GM20431 (cell line): ENCODE data around the gene CACHD1.
"Not testable (repeated sequence)": the region's sequence is repeated elsewhere in the genome, so short reads cannot be mapped to it uniquely, and the experiment has no call there.

Experiments used
- in situ Hi-C: fragments of 300-500 bp; cut with MseI, MboI; formaldehyde crosslinking; loops from one replicate; pipeline ENCODE4 v1.15.0; 2020; ENCODE audit warnings: low sequenced_read_pairs; ENCODE audit not compliant: unreplicated experiment

CACHD1 gene

DNA sequence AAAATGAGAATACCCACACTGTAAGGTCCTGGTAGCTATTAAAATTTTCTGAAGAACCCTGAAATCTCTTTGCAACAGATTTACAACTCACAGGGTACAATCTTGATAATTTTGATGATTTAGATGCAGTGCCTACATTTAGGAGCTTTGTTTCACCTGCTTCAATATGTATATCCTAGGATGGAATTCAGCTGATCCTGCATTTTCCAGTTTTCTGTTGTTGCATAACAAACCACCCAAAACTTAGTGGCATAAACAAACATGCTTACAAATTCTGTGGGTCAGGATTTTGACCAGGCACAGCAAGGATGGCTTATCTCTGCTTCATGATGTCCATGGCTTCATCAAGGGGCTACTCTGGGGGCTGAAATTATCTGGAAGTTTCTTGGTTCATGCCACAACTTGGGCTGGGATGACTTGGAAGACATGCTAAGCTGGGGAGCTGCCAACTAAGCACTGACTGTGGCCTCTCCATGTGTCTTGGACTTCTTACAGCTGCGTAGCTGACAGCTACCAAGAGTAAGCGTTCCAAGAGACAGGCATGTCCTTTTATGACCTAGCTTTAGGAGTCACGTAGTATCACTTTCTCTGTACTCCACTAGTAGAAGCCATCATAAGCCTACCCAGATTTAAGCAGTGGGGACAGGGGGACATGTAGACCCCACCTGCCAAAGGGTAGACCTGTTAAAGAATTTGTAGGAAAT lies 108.5 kb downstream of the CACHD1 start:
- in situ Hi-C loops = no loop called here

DNA sequence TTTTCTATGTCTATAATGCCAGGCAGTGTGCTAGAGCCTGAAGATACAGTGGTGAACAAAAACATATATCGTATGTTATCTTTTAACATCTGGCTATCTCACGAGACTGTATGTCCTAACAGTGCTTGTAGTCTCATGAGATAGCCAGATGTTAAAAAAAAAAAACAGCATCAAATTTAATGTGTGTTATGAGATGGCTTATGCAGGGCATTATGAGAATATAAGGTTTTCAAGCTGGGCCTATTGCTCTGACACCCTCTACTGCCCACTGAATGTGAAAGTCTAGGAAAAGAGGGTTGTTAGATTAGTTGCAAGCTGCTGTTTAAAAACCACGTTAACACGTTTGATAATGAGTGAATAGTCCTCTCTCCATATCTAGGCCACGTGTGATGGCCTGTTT lies 109.8 kb downstream of the CACHD1 start:
- in situ Hi-C loops = no loop called here

DNA sequence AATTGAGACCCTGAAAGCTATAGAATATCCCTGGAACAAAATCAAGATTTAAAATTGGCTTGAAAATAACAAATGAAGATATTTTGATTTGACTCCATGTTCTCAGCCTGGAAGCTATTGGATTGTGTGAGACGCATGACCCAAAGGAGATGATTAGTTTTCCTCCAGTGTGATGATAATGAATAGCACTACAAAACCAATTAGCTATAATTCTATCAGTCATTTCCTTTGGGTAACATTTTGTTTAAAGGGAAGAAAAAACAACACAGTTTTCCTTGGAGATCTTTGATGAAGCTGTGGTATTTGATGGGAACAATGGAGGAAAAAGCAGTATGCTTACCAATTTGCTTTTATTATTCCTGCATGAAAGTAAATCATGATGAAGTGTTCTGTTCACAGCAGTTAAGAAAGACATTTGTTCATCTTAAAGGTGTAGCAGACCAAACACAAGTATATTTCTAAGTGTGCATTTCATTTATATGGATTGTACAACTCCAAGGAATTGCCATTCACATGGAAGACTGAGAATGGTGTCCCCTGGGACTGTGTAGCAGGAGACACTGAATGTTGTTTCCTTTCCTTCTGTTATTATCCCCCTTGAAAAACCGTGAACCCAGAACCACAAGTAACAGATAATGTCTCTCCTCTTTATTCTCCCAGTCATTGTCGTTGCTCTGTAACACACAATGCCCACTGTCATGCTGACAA lies 111.4 kb downstream of the CACHD1 start:
- in situ Hi-C loops = no loop called here

DNA sequence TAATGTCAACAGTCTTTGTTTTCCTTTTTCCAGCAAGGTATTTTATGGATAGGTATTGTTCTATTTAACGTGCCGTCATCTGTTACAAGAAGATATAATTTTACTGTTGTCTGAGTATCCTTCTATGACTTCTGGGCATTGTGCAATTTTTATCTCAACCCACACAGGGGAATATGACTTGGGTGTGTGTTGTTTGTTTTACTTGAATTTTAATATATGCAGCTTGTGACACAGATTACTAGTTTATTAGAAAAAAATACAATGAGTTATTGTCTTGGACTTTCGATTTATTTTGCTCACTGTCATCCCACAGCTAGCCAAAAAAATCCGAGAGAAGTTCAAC lies 111.9 kb downstream of the CACHD1 start:
- in situ Hi-C loops = no loop called here

DNA sequence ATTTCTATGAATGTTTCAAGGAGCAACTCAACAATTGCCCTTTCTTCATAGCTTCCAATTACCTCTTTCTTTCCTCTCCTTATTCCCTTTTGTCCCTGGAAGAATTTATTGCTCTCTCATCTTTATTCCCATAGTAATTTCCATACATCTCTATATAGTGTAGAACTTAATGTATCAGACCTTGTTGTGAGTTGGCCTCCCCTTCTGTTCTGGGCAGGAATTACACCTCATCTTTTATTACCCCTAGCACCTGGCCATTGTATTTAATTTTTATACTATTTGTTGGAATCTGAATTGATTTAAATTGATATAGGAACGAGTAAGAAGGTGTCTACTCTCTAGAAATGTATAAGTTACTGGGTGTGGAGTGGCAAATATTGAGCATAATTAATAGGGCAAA lies 114.5 kb downstream of the CACHD1 start:
- in situ Hi-C loops = no loop called here

DNA sequence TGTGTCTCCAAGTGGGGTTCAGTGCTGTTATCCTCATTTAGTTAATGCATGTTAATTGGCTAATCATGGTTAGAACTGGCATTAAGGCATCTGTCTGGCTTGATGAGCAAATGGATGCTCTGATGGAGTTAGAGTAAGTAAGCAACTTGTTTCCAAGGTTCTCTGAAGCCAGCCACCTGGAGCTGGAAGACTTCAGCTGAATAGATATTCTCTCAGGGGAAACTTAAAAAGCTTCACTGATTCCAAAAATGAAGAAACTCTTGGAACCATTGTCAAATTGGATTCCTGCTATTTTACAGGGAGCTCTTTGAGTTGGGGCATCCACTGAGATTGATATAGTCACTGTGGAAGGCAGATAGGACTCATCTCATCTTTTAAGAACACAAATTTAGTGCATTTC lies 118.9 kb downstream of the CACHD1 start:
- in situ Hi-C loops = no loop called here

DNA sequence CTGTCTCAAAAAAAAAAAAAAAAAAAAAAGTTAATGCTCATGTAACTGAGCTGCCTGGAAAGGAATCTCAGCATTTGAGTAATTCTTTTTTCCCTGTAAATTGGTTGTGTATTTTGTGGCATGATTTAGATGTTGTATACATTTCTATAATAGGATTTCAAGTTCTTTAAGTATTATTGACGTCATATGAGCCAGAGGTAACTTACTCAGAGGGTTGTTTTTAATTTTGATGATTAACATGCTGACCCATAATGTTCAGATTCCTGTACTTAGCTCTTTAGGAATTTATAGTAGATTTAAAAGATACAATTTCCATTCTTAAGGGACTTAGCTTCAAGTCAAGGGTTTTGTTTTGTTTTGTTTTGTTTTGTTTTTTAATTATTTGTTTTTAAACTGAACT lies 120.4 kb downstream of the CACHD1 start:
- in situ Hi-C loops = no loop called here

DNA sequence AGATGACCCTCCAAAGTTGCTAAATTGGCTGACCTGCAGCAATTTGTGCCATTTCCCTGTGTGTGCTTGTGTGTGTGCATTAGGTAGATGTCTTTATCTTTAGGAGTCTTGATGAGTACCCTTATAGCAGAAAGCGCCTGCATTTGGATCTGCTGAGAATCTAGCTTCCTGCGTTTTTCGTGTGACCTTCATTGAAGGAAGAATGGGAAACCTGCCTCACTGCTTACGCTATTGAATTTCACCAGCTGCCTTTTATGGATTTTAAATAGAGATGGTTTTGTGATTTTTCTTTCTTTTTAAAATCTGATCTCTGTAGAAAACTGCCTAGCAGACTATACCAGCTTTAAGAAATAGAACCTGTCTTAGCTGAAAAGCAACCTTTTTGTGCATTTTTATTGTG lies 124.5 kb downstream of the CACHD1 start:
- in situ Hi-C loops = no loop called here

DNA sequence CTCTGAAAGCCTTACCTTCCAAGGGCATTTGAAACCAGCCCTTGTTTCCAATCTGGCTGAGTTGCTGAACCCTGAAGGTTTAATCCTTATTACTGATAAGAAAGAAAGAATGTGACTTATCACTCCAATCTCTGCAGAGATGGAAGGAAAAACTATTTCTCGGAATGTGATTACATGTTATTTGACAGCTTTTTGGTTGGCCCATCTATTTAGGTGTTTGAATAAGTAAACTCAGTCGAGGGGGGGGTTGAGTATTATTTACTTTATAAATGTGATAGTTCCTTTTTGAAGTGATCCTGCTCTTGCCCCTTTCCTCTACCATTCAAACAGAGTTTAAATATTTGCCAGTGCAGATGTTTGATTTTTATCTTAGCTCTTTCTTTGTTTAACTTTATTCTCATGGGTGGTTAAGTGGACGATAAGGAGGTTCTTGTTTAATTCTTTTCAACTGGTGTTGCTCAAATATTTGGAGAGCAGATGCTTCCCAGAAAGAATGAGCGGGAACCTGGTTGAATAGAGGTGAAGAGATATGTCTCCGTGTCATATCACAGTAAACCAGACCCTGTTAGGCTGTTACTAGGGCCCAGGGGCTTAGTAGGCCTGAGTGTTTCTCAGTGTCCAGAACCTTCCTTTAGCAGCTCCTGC lies 126.1 kb downstream of the CACHD1 start:
- in situ Hi-C loops = no loop called here

DNA sequence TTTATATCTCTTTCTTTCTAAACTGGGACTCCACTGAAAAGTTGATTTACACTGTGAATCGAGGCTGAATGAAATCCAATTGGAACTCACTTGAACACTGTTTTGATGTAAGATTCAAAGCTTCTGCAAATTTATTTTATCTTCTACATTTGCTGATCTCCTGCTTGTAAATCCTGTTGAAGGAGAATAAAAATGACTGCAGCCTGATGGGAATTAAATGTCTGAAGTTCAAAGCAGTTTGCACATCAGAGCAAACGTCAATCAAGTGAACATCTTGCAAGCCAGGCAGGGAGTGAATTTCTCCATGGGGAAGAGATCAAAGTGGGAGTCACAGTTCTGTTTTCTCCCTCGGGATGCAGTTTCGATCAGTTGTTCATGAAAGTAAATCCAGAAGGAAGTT lies 127.2 kb downstream of the CACHD1 start:
- in situ Hi-C loops = no loop called here

DNA sequence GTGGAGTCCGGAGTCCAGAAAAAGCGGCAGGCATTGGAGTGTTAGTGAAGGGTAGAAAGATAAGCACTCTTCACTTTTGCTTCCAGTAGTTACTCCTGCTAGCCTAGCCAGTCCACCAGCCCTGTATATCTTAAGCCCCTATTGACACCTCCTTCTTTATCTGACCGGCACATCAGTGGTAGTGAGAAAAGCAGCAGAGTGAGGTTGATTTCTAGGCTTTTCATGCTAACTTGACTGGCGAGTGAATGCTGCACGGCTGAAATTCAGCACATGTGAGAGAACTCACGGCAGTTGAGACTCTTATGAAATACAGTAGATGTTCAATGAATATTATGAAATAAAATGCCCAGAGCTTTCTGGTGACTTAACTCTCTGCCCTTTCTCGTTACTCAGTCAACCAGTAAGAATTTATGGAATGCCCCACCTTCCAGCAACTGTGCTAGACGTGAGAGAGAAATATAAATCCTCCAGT lies 128.2 kb downstream of the CACHD1 start:
- in situ Hi-C loops = no loop called here

DNA sequence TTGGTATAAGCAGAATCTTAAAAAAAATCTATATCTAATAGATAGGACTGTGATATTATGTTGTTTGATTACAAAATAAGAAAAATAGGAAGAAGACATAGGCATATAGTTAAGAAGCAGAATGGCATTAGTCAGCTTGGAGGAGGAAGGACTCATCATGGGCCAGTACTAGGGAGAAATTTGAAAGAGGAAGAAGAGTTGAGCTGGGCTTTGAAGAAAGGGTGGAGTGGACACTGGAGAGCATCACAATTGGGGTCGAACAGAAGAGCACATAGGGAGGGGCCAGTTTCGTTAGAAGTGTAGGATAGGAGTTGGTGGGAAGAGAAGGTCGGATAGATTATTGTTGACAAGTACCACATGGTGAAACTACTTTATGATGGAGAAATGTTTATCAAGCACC lies 129.3 kb downstream of the CACHD1 start:
- in situ Hi-C loops = no loop called here

DNA sequence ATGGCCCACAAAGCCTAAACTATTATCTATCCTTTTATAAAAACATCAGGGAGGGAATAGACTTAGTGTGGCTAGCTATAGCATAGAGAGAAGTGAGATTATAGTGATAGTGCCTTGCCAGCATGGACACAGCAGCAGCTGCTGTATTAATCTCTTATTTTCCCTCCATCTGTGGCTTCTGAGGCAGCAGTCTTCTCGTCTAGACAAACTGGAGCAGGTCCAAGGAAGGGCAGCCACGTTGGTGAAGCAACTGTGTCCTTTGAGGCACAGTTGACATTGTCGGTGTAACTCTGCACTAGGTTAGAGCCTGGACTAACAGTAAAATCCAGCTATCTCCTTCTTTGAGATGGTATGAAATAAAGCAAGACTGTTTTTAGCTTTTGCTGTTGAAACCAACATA lies 131.3 kb downstream of the CACHD1 start:
- in situ Hi-C loops = no loop called here

DNA sequence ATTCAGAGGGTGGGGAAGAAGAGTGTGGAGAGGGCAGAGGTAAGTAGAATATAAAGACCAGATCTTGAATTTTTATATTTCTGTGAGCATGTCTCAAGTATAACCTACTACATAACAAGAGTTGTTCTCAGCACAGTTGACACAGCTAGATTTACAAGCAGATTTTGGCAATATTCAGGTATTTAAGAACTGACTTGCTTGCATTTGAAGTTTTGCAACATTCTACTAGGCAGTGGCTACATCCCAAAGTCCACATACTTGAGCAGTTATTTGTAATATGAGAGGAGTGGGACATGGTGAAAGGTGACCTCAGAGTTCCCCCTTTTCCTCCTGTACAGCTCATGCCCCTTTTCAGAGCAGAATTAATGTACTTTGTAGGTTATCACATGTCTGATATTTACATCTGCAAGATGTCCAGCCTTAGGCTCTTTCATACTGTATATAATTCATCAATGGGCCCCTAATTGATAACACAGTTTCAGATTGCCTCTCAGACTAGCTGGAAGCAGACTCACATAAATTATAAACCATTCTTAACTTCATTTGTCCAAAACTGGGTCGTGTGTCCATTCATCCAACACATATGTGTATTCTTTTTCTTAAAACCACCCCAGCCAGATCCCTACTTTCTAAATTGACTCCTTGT lies 138.2 kb downstream of the CACHD1 start:
- in situ Hi-C loops = no loop called here

DNA sequence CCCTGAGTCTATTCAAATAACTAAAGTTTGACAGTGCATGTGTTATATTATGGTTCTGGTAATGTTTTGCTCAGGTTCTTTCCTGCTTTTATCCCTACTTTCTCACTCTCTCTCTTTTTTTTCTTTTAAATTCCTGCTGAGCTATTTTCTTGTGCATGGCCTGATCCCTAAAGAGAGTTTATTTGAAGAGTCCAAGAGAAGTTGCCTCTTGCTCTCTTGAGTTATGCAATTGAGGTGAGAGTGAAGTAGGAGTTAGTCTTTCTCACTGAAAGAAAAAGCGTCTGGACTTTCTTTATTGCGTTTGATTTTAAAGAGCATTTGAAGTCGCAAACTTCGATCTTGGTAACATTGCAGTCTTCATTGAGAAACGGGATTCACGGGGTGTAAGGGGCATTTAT lies 138.7 kb downstream of the CACHD1 start:
- in situ Hi-C loops = no loop called here

DNA sequence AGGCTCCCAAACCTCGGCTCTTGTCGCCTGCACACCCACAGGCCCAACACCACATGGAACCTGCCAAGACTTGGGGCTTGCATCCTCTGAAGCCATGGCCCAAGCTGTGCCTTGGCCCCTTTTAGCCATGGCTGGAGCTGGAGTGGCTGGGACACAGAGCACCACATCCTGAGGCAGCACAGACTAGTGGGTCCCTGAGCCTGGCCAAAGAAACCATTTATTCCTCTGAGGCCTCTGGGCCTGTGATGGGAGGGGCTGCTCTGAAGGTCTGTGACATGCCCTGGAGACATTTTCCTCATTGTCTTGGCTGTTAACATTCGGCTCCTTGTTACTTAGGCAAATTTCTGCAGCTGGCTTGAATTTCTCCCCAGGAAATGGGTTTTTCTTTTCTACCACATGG lies 141.0 kb downstream of the CACHD1 start:
- in situ Hi-C loops = not testable (repeated sequence)

DNA sequence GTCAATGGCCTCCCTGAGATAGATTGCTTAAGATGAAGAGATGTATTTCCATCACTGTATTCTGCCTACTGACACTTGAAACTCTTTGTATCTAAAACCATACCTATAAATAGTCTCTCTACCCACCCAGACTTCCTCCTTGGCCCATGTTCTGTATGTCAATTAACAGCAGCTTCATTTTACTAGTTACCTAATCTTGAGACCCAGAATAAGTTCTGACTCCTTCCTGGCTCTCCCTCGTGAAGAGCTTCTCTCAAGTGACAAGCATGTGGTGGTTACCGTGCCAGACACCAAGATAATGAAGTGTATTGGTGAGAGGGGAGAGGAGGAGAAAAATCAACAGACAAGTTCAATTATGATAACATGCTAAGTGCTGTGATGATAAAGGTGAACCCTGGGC lies 146.1 kb downstream of the CACHD1 start:
- in situ Hi-C loops = no loop called here

DNA sequence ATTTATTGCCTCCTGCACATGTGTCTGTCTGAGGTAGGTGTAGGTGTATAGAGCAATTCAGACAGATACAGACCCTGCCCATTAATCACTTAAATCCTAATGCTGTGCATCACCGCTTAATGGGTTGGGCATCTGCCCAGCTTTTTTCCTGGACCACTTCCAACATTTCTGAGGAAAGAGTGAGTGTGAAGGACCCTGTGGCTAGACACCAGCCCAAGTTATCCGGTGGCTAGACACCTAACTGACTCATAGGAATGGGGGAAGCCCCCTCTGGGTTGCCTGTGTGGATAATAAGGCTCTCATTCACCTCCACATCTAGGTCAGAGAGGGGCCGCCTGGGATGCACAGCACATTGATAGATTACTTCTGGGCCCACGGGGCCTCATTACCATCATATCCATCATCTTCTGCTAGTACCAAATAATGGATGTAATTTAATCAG lies 153.8 kb downstream of the CACHD1 start:
- in situ Hi-C loops = no loop called here

DNA sequence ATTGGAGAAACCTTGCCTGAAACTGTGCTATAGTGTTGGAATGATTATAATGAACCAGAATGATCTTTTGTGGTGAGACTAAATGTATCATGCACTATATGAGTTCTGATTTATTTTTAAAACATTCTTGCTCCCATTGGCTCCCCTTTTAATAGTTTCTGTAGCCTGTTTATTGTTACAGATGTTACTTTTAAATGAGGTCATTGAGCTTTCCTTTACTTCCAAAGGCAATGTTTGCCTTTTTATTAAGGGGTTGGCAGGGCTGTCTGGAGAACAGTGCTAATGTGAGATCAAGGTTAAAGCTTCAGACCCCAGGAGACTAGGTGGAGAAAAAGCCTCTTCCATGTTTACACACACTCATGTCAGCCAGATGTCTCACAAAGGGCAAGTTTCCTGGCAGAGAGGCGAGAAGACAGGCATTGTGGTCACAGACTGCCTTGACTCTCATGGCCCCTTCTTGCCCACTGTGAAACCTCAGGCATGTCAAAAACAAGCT lies 154.3 kb downstream of the CACHD1 start:
- in situ Hi-C loops = no loop called here

DNA sequence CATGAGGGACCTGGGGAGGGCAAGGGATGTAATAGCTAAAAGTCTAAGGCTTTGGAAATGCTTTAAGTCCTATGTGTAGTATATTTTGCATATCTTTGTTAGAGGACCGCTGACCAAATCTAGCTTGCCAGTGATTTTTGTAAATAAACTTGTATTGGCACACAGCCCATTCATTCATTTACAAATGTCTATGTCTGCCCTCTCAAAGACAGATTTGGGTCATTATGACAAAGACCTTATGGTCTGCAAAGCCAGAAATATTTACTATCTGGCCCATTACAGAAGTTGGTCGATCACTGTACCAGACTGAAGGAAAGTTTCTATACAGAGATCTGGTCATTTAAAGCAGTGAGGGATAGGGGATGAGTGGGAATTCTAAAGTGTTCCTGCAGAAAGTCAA lies 154.9 kb downstream of the CACHD1 start:
- in situ Hi-C loops = no loop called here

DNA sequence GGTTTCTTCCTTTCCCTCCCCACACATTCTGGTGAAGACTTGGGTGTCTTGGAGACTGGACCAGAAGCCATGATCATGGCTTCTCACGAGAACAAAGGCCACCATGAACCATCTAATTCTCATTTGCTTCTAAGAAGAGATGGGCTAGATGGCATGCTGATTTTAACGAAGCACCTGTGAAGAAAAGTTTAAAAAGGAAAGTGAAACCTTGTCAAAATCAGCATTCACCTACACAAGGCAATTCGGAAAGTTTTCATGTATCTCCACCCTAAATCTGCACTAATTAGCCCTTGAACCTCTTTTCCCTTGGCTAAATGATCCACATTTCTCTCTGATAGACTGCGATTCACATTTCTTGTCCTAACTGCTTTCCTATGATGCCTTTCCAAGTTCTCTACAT lies 160.7 kb downstream of the CACHD1 start:
- in situ Hi-C loops = no loop called here
